Naive thymus-derived CD8-positive, alpha-beta T cell (primary cell): ENCODE data around the gene IQSEC1. TPM values are rescaled to one million over a fixed set of nuclear protein-coding genes. Genes with fewer than 3 reads are reported as not detected.

Source experiments
- ATAC-seq, 2 donors: fragments of 150-1000 bp; cut with Tn5 transposase in 1 of 2; sonication (Bioruptor Pico), chemical (Tn5 transposase) in 1 of 2; 1 replicate in 1 of 2; 2 replicates in 1 of 2; pipeline ENCODE4 v1.10.0; 2021; ENCODE audit warnings: mild to moderate bottlenecking in 2 of 2, moderate library complexity in 2 of 2
- POLR2A ChIA-PET: fragments of 350-600 bp; sonication (Branson Sonifier 250); formaldehyde crosslinking; loops from one replicate; lab custom pipeline; 2021; ENCODE audit warnings: antibody characterized with exemption; lab: Charles Lee
- DNase-seq, 10 donors: peaks; one replicate each; pipeline versions ENCODE4 v3.0.0 to v3.0.0-alpha.2; 2020 to 2022
- H3K27ac Mint-ChIP-seq, 10 donors: one replicate each; pipeline ENCODE4 v1.8.0; 2020 to 2022; ENCODE audit warnings: mild to moderate bottlenecking in 10 of 10, mixed read lengths in 10 of 10, moderate library complexity in 4 of 10, inconsistent platforms in 1 of 10
- H3K27me3 Mint-ChIP-seq, 5 donors: one replicate each; pipeline ENCODE4 v1.8.0; 2021 to 2022; ENCODE audit warnings: mixed read lengths in 5 of 5
- H3K36me3 Mint-ChIP-seq, 3 donors: one replicate each; pipeline ENCODE4 v1.8.0; 2020 to 2022; ENCODE audit warnings: mixed read lengths in 3 of 3, mild to moderate bottlenecking in 2 of 3, inconsistent platforms in 1 of 3
- H3K4me1 Mint-ChIP-seq, 4 donors: one replicate each; pipeline ENCODE4 v1.8.0; 2021 to 2022; ENCODE audit warnings: mixed read lengths in 4 of 4
- H3K4me3 Mint-ChIP-seq, 10 donors: one replicate each; pipeline ENCODE4 v1.8.0; 2020 to 2022; ENCODE audit warnings: mild to moderate bottlenecking in 10 of 10, mixed read lengths in 10 of 10, moderate library complexity in 6 of 10, inconsistent platforms in 1 of 10
- H3K9me3 Mint-ChIP-seq, 9 donors: one replicate each; pipeline ENCODE4 v1.8.0; 2020 to 2022; ENCODE audit warnings: mixed read lengths in 9 of 9, mild to moderate bottlenecking in 3 of 9, inconsistent platforms in 1 of 9, moderate library complexity in 1 of 9
- polyA plus RNA-seq, 3 donors: library from polyadenylated mRNA; unstranded; fragments of 300-500 nt; fragmentation: Illumina TruSeq; gene quantifications; one replicate each; pipeline ENCODE4 v1.2.3, GENCODE V29; 2021
- total RNA-seq, 8 experiments: library from RNA in 2 of 8; stranded (reverse) in 2 of 8; gene quantifications; one replicate each; pipeline ENCODE4 v1.2.3 and lab custom pipeline; 2021 to 2026

Gene IQSEC1
- total and polyA plus RNA-seq, 5 experiments from 2014 or later, result 13.7 to 47.7 (median 23.7) TPM

DNA sequence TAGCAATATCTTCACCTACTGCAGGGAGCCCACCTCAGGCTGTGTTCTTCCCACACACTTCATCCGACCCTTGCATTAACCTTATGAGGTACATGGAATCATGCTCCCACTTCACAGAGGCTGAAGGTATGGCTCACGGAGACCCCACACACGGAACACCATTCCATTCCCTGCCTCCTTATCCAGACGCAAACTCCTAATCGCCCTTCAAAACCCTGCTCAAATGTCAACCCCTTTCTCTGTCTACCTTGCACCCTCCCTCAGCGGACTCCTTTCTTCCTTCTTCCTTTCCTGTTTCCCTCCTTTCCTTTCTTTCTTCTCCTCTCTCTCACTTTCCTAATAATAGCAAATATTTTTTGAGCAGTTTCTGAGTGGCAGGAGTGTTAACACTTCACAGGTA is 23.8 kb downstream of the IQSEC1 start:
- no peaks in the 10 kb centered on the region for H3K9me3 Mint-ChIP-seq
- peak overlapping the region in 2 of 10 donors; percentile 54 to 69 for H3K27ac Mint-ChIP-seq

DNA sequence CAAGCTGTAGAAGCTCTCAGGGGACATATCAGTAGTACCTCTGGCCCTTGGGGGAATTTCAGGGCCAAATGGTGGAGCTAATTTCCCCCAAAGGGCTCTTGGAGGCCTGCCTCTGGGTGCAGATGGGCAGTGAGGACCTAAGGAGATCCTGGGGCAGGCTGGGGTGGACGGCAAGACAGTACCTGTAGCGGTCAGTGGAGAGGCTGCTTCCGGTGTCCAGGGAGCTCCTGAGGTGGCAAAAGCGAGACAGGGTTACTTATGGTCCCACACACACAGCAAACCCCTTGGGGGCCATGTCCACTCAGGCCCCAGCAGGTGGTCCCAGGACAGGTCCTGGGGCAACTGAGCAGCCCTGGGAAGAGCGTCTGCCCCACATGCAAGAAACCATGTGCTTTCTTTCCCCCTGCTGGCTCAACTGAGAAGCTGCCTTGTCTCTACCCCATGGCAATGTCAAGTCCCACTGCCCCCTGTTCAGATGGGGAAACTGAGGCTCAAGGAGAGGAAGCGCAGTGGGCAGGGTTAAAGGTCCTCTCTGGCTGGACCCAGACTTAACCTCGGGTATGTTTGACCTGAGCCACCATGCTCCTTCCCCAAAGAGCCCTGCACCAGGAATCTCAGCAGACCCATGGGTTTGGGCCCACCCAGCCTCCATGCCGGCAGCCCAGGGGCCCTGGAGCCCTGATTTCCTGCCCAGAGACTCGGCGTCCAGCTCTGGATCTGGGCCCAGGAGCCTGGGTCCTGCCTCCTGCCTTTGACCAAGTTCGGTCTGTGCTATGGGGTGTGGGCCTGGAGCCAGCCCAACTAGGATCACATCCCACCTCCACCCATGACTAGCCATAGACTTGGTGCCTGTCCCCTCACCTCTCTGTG is 25.7 kb downstream of the IQSEC1 start:
- H3K4me1 Mint-ChIP-seq, result peaks cover 27 to 69% (median 32%) of the 10 kb centered on the region in 4 donors
- H3K4me3 Mint-ChIP-seq, result no peak overlapping the region
- DNase-seq (no peak), ATAC-seq (no peak)
- H3K27me3 Mint-ChIP-seq, result no peaks in the 10 kb centered on the region
- H3K36me3 Mint-ChIP-seq, result no peaks in the 10 kb centered on the region
- H3K27ac Mint-ChIP-seq, result peak overlapping the region in 1 of 10 donors; percentile 69
- H3K9me3 Mint-ChIP-seq, result no peaks in the 10 kb centered on the region
- POLR2A ChIA-PET, result interaction anchor here (0.6 kb wide), 1 partner anchor 43 kb away, joined by 3 read pairs; no protein-coding TSS in a partner anchor

More for the DNA sequence above, 23.8 kb downstream of the IQSEC1 start:
- POLR2A ChIA-PET, result no interaction called here
- Mint-ChIP-seq H3K27me3 (peaks cover 0 to 3% (median 0%) of the 10 kb centered on the region in 5 donors), H3K36me3 (no peaks in the 10 kb centered on the region), H3K4me1 (peaks cover 28 to 74% (median 37%) of the 10 kb centered on the region in 4 donors), H3K4me3 (no peak overlapping the region)
- ATAC-seq (no peak), DNase-seq (no peak)

DNA sequence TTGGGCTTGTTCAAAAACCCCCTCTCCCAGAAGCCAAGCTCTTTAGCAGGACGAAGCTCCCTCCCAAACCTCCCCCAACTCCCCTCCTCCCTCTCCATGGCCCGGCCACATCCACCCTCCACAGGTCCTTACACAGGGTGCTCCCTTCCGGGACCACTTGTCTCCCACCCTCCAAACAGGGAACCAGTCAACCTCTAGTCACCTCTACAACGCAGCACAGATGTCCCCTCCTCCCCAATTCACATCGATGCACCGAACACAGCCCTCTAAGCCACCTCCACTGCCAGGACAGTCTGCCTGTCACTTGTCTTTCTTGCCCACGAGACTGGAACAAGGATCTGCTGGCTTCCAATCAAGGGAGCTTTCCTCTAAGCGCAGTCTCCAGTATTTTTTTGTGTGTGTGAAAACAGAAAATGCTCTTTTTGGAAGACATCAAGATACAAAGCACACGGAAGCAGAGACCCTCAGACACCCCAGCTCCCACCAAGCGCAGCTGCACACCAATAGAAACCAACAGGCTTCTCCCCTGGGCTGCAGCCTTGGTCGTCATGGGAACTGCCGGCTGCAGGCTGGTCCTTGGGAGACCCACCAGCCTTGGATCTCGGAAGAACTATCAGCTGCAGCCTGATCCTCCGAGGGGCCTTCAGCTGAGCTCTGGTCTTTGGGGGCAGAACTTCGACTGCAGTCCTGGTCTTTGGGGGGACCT is 26.5 kb downstream of the IQSEC1 start:
- POLR2A ChIA-PET, result interaction anchor here (0.6 to 1.0 kb wide), 2 partner anchors 32 to 44 kb away, joined by 3 to 4 read pairs; no protein-coding TSS in a partner anchor
- no peaks in the 10 kb centered on the region for H3K9me3 Mint-ChIP-seq
- H3K4me1 Mint-ChIP-seq, result peaks cover 23 to 63% (median 27%) of the 10 kb centered on the region in 4 donors
- peak overlapping the region in 2 of 10 donors; percentile 29 to 36 for H3K4me3 Mint-ChIP-seq
- H3K27ac Mint-ChIP-seq, result peak overlapping the region in 6 of 10 donors; percentile 17 to 85 (median 66)
- DNase-seq (no peak), ATAC-seq (peak in 1 of 2 donors; percentile 17)
- H3K27me3 Mint-ChIP-seq, result no peaks in the 10 kb centered on the region
- no peaks in the 10 kb centered on the region for H3K36me3 Mint-ChIP-seq

DNA sequence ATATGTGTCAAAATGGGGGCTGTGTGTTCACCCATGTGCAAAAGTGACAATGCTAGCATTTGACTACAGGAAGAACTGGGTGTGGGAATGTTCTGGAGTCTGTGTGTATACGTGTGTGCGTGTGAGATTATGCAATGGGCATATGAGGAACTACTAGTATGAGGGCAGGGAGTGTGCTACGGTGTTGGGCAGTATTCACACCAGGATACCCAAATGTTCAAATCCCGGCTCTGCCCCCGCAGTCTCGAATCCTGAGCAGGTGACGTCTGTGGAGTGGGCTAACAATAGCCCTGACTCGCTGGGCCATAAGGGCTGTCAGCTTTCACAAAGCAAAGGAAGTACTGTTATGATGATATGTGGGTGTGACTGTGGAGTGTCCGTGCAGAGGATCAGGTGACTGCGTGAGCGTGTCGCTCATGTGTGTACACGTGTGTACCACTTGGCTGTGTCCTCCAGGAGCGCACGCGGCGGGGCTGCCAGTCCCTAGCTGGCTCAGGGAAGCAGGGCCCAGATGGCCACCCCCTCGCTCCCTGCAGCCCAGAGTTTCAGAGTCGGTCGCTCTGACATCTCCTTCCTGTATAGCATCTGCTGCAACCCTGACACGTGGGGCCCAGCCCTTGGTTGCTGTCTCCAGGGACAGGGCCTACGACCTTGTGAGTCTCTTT is 27.2 kb downstream of the IQSEC1 start:
- H3K9me3 Mint-ChIP-seq, result no peaks in the 10 kb centered on the region
- DNase-seq (peak in 2 of 10 donors; percentile 6 to 34), ATAC-seq (peak; percentile 63 to 72)
- peaks cover 19 to 62% (median 25%) of the 10 kb centered on the region in 4 donors for H3K4me1 Mint-ChIP-seq
- POLR2A ChIA-PET, result interaction anchor here (1.0 kb wide), 1 partner anchor 31 kb away, joined by 4 read pairs; no protein-coding TSS in a partner anchor
- H3K27ac Mint-ChIP-seq, result peak overlapping the region in 7 of 10 donors; percentile 27 to 85 (median 60)
- no peaks in the 10 kb centered on the region for H3K36me3 Mint-ChIP-seq
- H3K27me3 Mint-ChIP-seq, result no peaks in the 10 kb centered on the region
- peak overlapping the region in 4 of 10 donors; percentile 8 to 45 (median 33) for H3K4me3 Mint-ChIP-seq

DNA sequence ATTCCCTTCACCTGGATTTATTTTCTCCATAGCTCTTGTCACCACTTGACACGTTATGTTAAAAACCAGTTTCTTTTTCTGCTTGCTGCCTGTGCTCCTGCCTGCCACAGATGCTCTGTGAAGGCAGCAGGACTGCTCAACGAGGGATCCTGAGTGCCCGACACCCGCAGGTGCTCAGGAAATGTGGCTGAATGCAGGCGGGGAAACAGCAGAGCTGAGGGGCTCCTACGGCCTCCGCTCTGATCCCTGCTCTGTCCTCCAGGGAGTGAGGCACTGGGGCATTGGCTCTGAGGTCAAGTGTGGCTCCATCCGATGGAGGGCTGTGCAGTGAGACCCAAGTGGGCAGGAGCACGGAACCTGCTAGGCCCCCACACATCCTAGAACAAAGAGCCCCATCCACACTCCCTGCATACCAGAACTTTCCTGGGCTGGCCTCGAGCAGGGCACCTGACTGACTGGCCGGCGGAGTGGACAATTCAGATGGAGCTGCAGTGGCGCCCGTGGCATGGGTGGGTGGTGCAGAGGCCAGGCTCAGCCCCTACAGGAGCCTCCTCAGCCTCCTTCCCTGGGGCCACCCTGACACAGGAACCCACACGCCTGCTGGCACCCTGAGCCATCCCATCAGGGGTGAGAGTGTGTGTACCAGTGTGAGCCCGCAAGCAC is 27.9 kb downstream of the IQSEC1 start:
- H3K27ac Mint-ChIP-seq, result peak overlapping the region in 6 of 10 donors; percentile 12 to 85 (median 59)
- H3K4me3 Mint-ChIP-seq, result peak overlapping the region in 1 of 10 donors; percentile 29
- H3K9me3 Mint-ChIP-seq, result no peaks in the 10 kb centered on the region
- H3K4me1 Mint-ChIP-seq, result peaks cover 24 to 65% (median 28%) of the 10 kb centered on the region in 4 donors
- H3K36me3 Mint-ChIP-seq, result no peaks in the 10 kb centered on the region
- H3K27me3 Mint-ChIP-seq, result no peaks in the 10 kb centered on the region
- ATAC-seq, result no peak
- DNase-seq, result no peak
- POLR2A ChIA-PET, result interaction anchor here (1.0 kb wide), 1 partner anchor 30 kb away, joined by 4 read pairs; no protein-coding TSS in a partner anchor

DNA sequence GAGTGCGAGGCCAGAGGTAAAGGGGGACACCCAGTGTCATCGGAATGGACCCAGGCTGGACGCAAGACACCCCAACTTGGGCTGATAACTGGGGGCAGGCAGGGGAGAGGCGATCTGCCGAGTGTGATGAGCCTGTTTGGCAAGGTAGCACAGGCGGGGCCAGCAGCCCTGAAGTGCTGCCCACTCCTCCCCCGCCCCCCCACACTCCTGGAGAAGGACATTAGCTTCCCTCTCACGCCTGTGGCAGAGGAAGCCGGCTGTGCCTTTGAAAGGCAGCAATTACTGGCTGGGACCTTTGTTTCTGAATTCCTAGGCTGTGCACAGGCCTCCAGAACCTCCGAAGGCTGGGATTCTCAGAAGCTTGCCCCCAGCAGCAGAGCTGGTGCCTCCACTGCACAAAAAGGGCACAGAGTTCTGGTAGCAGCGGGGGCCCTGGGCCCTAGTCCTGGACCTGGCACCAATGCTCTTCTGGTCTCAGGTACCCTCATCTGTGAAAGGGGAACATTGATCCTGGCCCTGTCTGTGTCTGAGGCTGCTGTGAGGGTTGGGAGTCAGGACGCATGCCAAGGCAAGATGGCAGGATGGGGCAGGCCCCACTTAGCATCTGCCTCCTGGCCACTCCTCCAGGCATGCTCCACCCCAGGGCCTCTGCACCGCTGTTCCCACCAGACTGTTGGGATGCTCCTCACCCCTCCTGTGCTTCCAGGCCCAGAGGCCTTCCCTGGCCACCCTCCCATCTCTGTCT is 28.6 kb downstream of the IQSEC1 start:
- Mint-ChIP-seq H3K4me3 (no peak overlapping the region), H3K27me3 (no peaks in the 10 kb centered on the region), H3K36me3 (no peaks in the 10 kb centered on the region), H3K9me3 (no peaks in the 10 kb centered on the region), H3K4me1 (peaks cover 31 to 65% (median 34%) of the 10 kb centered on the region in 4 donors), H3K27ac (peak overlapping the region in 1 of 10 donors; percentile 12)
- DNase-seq (no peak), ATAC-seq (no peak)
- POLR2A ChIA-PET, result no interaction called here

DNA sequence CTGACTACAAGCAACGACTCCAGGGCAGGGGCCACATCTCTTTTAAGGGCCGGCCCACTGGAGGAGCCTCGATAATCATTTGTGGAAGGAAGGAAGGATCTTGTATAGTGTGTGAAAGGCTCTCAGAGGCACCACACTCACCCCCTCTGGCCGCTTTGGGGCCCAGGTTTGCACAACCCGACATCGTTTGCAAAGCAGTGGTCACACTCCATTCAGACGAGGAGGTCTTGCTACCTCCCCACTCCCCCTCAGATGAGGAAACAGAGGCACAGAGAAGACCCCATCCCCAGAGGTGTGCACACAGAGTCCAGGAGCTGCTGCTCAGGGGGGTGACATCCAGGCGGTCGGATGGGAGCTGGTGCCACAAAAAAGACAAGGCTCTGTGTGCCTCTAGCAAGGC is 29.6 kb downstream of the IQSEC1 start:
- Mint-ChIP-seq H3K4me3 (no peak overlapping the region), H3K36me3 (no peaks in the 10 kb centered on the region), H3K4me1 (peaks cover 23 to 57% (median 33%) of the 10 kb centered on the region in 4 donors), H3K27me3 (no peaks in the 10 kb centered on the region), H3K27ac (peak overlapping the region in 2 of 10 donors; percentile 12 to 23), H3K9me3 (no peaks in the 10 kb centered on the region)
- ATAC-seq, result no peak
- no peak for DNase-seq
- POLR2A ChIA-PET, result no interaction called here

DNA sequence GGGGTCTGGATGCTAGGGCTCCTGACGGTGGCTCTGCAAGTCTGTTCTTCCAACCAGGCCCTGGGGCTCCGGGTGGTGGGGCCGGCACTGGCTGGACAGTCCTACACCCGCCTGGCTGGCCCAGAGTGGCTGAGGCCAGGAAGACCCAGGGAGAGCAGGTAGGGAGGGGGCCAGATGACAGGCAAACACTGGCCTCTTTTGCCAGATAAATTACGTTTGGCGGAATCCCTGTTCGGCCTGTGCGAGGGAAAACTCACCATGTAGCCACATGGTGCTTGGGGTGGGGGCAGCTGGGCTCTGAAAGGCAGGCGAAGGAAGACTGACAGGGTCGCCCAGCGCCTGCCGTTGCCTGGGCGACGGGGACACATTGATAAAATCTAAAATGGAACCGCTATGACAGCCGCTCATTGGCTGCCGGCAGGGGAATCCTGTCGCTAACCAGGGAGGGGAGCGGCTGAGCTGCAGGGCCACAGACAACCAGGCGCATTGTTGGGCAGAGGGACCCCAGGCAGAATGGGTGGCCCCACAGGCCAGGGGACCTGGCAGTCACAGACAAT is 30.4 kb downstream of the IQSEC1 start:
- Mint-ChIP-seq H3K4me1 (peaks cover 19 to 49% (median 30%) of the 10 kb centered on the region in 4 donors), H3K36me3 (no peaks in the 10 kb centered on the region), H3K27ac (peak overlapping the region in 1 of 10 donors; percentile 23), H3K4me3 (no peak overlapping the region), H3K9me3 (no peaks in the 10 kb centered on the region), H3K27me3 (no peaks in the 10 kb centered on the region)
- POLR2A ChIA-PET, result no interaction called here
- no peak for ATAC-seq
- DNase-seq, result no peak

DNA sequence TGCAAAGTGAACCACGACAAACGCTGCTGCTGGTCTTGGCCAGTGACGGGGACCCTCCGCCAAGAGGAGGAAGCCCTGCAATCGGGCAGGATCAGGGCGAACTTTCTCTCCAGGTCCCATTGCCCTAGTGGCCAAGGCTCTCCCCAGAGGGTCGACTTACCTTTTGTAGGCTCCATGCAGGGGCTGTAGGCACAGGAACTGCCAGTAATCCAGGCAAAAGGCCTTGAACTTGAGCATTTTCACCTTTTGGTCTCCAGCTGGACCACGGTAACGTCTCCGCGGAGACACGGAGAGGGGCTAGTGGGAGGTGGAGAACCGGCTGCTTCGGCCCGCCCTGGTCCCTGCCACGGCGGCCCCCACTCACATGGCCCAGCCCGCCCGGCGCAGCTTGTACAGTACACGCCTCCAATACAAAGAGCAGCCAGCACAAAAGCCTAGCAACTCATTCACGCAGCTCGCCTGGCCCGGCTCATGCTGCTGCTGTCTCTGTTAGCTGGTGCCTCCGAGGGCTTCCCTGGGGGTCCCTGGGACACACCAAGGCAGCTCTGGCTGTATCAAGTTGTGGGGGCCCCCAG is 31.0 kb downstream of the IQSEC1 start:
- Mint-ChIP-seq H3K27me3 (no peaks in the 10 kb centered on the region), H3K36me3 (no peaks in the 10 kb centered on the region), H3K4me3 (no peak overlapping the region), H3K27ac (no peak overlapping the region), H3K9me3 (no peaks in the 10 kb centered on the region), H3K4me1 (peaks cover 19 to 46% (median 29%) of the 10 kb centered on the region in 4 donors)
- DNase-seq (no peak), ATAC-seq (no peak)
- POLR2A ChIA-PET, result no interaction called here

DNA sequence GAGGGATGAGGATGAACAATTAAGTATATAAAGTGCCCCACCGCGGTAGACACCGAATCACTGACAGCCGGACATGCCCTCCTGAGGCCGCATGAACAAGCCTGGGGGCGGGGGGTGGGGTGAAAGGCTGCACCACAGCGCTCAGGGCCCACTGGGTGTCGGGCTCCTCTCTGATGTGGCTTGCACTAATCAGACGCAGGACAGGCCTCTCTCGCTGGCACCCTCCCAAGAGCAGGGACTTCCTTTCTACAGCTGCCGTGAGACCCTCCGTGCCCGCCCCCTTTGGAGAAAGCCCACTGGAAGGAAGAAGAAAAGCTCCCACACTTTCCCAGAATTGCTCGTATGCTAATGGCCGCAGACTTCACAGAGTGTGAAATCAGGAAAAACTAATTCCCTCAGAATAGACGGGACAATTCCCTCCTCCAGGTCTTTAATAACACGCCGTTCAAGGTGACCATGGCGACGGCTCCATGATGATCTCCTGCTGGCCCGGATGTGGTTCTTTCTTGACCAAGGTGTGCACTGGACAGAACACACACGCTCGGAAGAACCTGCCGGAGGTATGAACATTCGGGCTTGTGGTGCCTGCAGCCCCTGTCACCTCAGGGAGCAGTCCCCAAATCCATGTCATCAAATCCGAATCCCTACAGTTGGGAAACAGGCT is 32.0 kb downstream of the IQSEC1 start:
- no peaks in the 10 kb centered on the region for H3K36me3 Mint-ChIP-seq
- H3K4me3 Mint-ChIP-seq, result no peak overlapping the region
- POLR2A ChIA-PET, result no interaction called here
- ATAC-seq (no peak), DNase-seq (no peak)
- H3K27ac Mint-ChIP-seq, result peak overlapping the region in 3 of 10 donors; percentile 25 to 61 (median 51)
- H3K9me3 Mint-ChIP-seq, result no peaks in the 10 kb centered on the region
- H3K27me3 Mint-ChIP-seq, result peaks cover 0 to 1% (median 0%) of the 10 kb centered on the region in 5 donors
- peaks cover 13 to 36% (median 21%) of the 10 kb centered on the region in 4 donors for H3K4me1 Mint-ChIP-seq
